Measurements from ENCODE around the gene POLR2F.

POLR2F gene

GRCh38 chr22:37932401-37932800 lies 21.1 kb upstream of the POLR2F start:
- Histone ChIP-seq H3K4me1 (ENCODE audit: low read length) (peaks cover 4% of the 10 kb centered on the region; the same call in 1 of the 2 replicates), H3K36me3 (replicated peaks; ENCODE audit: low read depth, low read length) (peaks cover 5% of the 10 kb centered on the region), H3K27me3 (ENCODE audit: low read depth, low read length) (no peaks in the 10 kb centered on the region), H2AFZ (ENCODE audit: low read depth, low read length) (no peak overlapping the region), H3K9me3 (ENCODE audit: insufficient read depth, low read length) (no peaks in the 10 kb centered on the region), H3K27ac (ENCODE audit: low read length) (no peak overlapping the region), H3K79me2 (ENCODE audit: low read length) (no peaks in the 10 kb centered on the region), H3K4me3 (ENCODE audit: low read length) (no peak overlapping the region), H4K20me1 (ENCODE audit: insufficient read depth, low read length) (no peaks in the 10 kb centered on the region), H3K4me2 (ENCODE audit: low read length) (no peak overlapping the region), H3K9ac (ENCODE audit: low read length) (no peak overlapping the region)
- no peak for TF ChIP-seq CTCF (IDR thresholded peaks at IDR 0.05; ENCODE audit: low read depth, low read length)
- TF ChIP-seq EZH2phosphoT487 (IDR thresholded peaks at IDR 0.05; ENCODE audit: low read depth), result no peak

- Histone ChIP-seq H3K9ac (ENCODE audit: low read length) (no peak overlapping the region), H3K79me2 (ENCODE audit: low read length) (no peaks in the 10 kb centered on the region), H3K4me3 (ENCODE audit: low read length) (no peak overlapping the region), H3K27ac (ENCODE audit: low read length) (no peak overlapping the region), H3K4me1 (ENCODE audit: low read length) (peaks cover 4% of the 10 kb centered on the region; the same call in 1 of the 2 replicates), H2AFZ (ENCODE audit: low read depth, low read length) (no peak overlapping the region), H4K20me1 (ENCODE audit: insufficient read depth, low read length) (no peaks in the 10 kb centered on the region), H3K36me3 (replicated peaks; ENCODE audit: low read depth, low read length) (peaks cover 5% of the 10 kb centered on the region), H3K9me3 (ENCODE audit: insufficient read depth, low read length) (no peaks in the 10 kb centered on the region), H3K4me2 (ENCODE audit: low read length) (no peak overlapping the region), H3K27me3 (ENCODE audit: low read depth, low read length) (no peaks in the 10 kb centered on the region)
- TF ChIP-seq EZH2phosphoT487 (IDR thresholded peaks at IDR 0.05; ENCODE audit: low read depth), result no peak
- no peak for TF ChIP-seq CTCF (IDR thresholded peaks at IDR 0.05; ENCODE audit: low read depth, low read length)
These were observed 20.5 kb upstream of the POLR2F start for GRCh38 chr22:37932821-37933578.

GRCh38 chr22:37933711-37934376 lies 19.7 kb upstream of the POLR2F start:
- H4K20me1 ChIP-seq (ENCODE audit: insufficient read depth, low read length), result no peaks in the 10 kb centered on the region
- H3K4me3 ChIP-seq (ENCODE audit: low read length), result no peak overlapping the region
- H3K9ac ChIP-seq (ENCODE audit: low read length), result no peak overlapping the region
- no peak overlapping the region for H2AFZ ChIP-seq (ENCODE audit: low read depth, low read length)
- H3K36me3 ChIP-seq (replicated peaks; ENCODE audit: low read depth, low read length), result peaks cover 5% of the 10 kb centered on the region
- peak overlapping the region; percentile 32 for H3K4me2 ChIP-seq (ENCODE audit: low read length)
- no peaks in the 10 kb centered on the region for H3K9me3 ChIP-seq (ENCODE audit: insufficient read depth, low read length)
- no peaks in the 10 kb centered on the region for H3K27me3 ChIP-seq (ENCODE audit: low read depth, low read length)
- peak; percentile 98 for TF ChIP-seq CTCF (IDR thresholded peaks at IDR 0.05; ENCODE audit: low read depth, low read length)
- no peak for TF ChIP-seq EZH2phosphoT487 (IDR thresholded peaks at IDR 0.05; ENCODE audit: low read depth)
- H3K79me2 ChIP-seq (ENCODE audit: low read length), result no peaks in the 10 kb centered on the region
- no peak overlapping the region for H3K27ac ChIP-seq (ENCODE audit: low read length)
- H3K4me1 ChIP-seq (ENCODE audit: low read length), result peaks cover 4% of the 10 kb centered on the region; the same call in 1 of the 2 replicates

GRCh38 chr22:37940698-37941376 lies 12.7 kb upstream of the POLR2F start:
- Histone ChIP-seq H3K36me3 (replicated peaks; ENCODE audit: low read depth, low read length) (peaks cover 2% of the 10 kb centered on the region), H3K27me3 (ENCODE audit: low read depth, low read length) (no peaks in the 10 kb centered on the region), H2AFZ (ENCODE audit: low read depth, low read length) (no peak overlapping the region), H4K20me1 (ENCODE audit: insufficient read depth, low read length) (no peaks in the 10 kb centered on the region), H3K27ac (ENCODE audit: low read length) (no peak overlapping the region), H3K4me2 (ENCODE audit: low read length) (no peak overlapping the region), H3K4me1 (ENCODE audit: low read length) (no peaks in the 10 kb centered on the region), H3K4me3 (ENCODE audit: low read length) (no peak overlapping the region), H3K79me2 (ENCODE audit: low read length) (no peaks in the 10 kb centered on the region), H3K9me3 (ENCODE audit: insufficient read depth, low read length) (no peaks in the 10 kb centered on the region), H3K9ac (ENCODE audit: low read length) (no peak overlapping the region)
- TF ChIP-seq CTCF (IDR thresholded peaks at IDR 0.05; ENCODE audit: low read depth, low read length), result no peak
- TF ChIP-seq EZH2phosphoT487 (IDR thresholded peaks at IDR 0.05; ENCODE audit: low read depth), result no peak
